Tibial artery (tissue), 4 donors: ENCODE results near the gene FBXL17.

Source experiments
- DNase-seq, 2 donors: peaks; one replicate each; pipeline ENCODE4 v3.0.0-alpha.2; 2019
- H3K27ac ChIP-seq, 2 donors: fragments of 200-600 bp; sonication (generic) in 1 of 2; 1 replicate in 1 of 2; 2 replicates in 1 of 2; pipeline ENCODE4 v1.5.1; 2018 to 2019; ENCODE audit warnings: mild to moderate bottlenecking in 1 of 2
- H3K27me3 ChIP-seq, 2 donors: fragments of 200-600 bp; sonication (generic) in 1 of 2; one replicate each; pipeline versions ENCODE4 v1.5.1 to v1.6.0; 2016 to 2019
- H3K36me3 ChIP-seq, 3 donors: fragments of 200-600 bp; sonication (generic) in 2 of 3; one replicate each; pipeline ENCODE4 v1.5.1; 2016 to 2019; ENCODE audit warnings: mild to moderate bottlenecking in 2 of 3
- H3K4me1 ChIP-seq, 4 donors: fragments of 200-600 bp; sonication (generic) in 2 of 4; 1 replicate in 3 of 4; 2 replicates in 1 of 4; pipeline ENCODE4 v1.5.1; 2016 to 2019
- H3K4me3 ChIP-seq, 2 donors: fragments of 200-600 bp; sonication (generic) in 1 of 2; 1 replicate in 1 of 2; 2 replicates in 1 of 2; pipeline ENCODE4 v1.5.1; 2018 to 2019; ENCODE audit warnings: mild to moderate bottlenecking in 2 of 2
- H3K9me3 ChIP-seq, 3 donors: fragments of 200-600 bp; sonication (generic) in 1 of 3; one replicate each; pipeline ENCODE4 v1.5.1; 2016 to 2019
- intact Hi-C: fragments of 100-400 bp; cut with DNase I; formaldehyde crosslinking; loops from one replicate; pipeline ENCODE4 v1.15.0; 2023; ENCODE audit warnings: low total_unique reads
- TF ChIP-seq, protein P1 (sequence below), 2 experiments: fragments of 200-600 bp in 1 of 2; fragments of 450-650 bp in 1 of 2; IDR thresholded peaks; one replicate each; pipeline ENCODE4 v1.5.1; 2017 to 2019; ENCODE audit warnings: antibody characterized with exemption in 2 of 2, mild to moderate bottlenecking in 1 of 2, moderate library complexity in 1 of 2

Gene FBXL17

DNA sequence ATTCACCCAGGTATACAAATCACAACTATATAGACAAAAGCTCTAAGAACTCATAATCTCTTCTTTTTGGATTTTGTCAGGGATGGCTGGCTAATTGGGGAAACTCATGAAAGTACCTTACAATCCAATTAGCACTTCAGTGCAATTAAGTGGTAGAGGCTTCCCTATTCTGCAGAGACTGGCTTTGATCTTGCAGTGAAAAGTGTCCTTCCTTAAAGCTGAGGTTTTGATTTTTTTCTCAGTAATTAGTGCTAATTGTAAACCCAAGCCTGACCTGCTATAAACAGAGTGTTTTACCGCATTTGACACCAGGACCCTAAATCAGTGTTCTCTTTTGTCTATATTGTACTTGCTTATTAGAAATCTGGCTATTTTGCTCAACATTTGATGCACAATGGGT lies 417.2 kb downstream of the FBXL17 start:
- H3K27me3 ChIP-seq, result no peaks in the 10 kb centered on the region
- no peaks in the 10 kb centered on the region for H3K9me3 ChIP-seq
- no peak overlapping the region for H3K27ac ChIP-seq
- intact Hi-C loops, result no loop called here
- H3K4me3 ChIP-seq, result no peak overlapping the region
- no peak for DNase-seq
- H3K4me1 ChIP-seq, result peaks cover 0 to 15% (median 0%) of the 10 kb centered on the region in 4 donors
- TF ChIP-seq, protein P1, sequence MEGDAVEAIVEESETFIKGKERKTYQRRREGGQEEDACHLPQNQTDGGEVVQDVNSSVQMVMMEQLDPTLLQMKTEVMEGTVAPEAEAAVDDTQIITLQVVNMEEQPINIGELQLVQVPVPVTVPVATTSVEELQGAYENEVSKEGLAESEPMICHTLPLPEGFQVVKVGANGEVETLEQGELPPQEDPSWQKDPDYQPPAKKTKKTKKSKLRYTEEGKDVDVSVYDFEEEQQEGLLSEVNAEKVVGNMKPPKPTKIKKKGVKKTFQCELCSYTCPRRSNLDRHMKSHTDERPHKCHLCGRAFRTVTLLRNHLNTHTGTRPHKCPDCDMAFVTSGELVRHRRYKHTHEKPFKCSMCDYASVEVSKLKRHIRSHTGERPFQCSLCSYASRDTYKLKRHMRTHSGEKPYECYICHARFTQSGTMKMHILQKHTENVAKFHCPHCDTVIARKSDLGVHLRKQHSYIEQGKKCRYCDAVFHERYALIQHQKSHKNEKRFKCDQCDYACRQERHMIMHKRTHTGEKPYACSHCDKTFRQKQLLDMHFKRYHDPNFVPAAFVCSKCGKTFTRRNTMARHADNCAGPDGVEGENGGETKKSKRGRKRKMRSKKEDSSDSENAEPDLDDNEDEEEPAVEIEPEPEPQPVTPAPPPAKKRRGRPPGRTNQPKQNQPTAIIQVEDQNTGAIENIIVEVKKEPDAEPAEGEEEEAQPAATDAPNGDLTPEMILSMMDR (IDR thresholded peaks at IDR 0.05), result no peak
- H3K36me3 ChIP-seq, result no peaks in the 10 kb centered on the region

DNA sequence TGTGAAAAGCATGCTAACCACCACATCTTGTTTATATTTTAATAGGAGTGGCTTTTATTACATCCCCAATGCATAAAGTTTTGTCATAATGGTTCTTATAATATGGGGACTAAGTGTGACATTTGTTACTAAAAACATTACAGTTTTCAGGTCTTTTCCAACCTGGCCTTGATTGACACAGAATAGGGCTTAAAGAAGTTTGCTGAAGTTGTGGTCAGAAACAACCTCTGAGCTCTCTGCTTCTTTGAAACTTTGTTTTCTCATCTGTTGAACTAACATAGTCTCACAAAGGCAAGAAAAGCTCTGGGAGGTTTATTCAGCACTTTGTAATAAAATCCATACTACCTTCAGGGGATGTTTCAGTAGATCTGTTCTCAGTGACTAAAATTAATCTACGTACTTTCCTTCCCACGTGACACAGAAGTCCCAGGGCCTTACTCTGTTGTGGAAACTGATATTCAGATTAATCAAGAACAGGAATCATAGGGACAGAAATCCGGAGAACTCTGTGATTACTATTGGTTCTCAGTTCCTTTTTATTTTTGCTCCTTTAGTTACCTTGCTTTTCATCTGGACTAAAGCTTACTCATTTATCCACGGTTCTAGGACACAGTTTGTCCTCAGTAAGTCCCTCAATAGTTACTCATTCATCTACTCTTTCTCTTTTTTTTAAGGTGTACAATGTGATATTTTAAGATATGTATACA lies 422.2 kb downstream of the FBXL17 start:
- Histone ChIP-seq H3K27ac (no peak overlapping the region), H3K27me3 (no peaks in the 10 kb centered on the region), H3K36me3 (no peaks in the 10 kb centered on the region), H3K9me3 (no peaks in the 10 kb centered on the region), H3K4me1 (no peaks in the 10 kb centered on the region), H3K4me3 (no peak overlapping the region)
- TF ChIP-seq, protein P1 (IDR thresholded peaks at IDR 0.05), result no peak
- intact Hi-C loops, result no loop called here
- no peak for DNase-seq

DNA sequence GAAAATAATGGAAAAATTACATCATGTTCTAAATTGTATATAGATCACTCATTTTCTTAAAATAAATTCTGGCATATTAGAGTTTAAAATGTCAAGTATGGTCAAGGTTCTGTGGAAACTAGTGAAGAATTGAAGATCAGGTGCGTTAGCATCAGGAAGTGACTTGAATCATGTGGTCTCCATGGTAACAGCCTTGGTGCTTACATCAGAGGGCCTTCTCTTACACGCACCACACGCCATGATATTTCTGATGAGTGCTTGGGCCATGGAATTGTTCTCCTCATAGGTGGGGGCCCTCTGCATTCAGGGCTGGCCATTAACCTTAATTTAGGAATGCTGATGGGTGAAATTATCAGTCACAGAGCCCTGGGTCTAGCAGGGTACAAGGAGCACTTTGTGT lies 423.0 kb downstream of the FBXL17 start:
- Histone ChIP-seq H3K36me3 (no peaks in the 10 kb centered on the region), H3K27me3 (no peaks in the 10 kb centered on the region), H3K27ac (no peak overlapping the region), H3K4me3 (no peak overlapping the region), H3K4me1 (no peaks in the 10 kb centered on the region), H3K9me3 (no peaks in the 10 kb centered on the region)
- TF ChIP-seq, protein P1 (IDR thresholded peaks at IDR 0.05), result no peak
- intact Hi-C loops, result no loop called here
- DNase-seq, result no peak

DNA sequence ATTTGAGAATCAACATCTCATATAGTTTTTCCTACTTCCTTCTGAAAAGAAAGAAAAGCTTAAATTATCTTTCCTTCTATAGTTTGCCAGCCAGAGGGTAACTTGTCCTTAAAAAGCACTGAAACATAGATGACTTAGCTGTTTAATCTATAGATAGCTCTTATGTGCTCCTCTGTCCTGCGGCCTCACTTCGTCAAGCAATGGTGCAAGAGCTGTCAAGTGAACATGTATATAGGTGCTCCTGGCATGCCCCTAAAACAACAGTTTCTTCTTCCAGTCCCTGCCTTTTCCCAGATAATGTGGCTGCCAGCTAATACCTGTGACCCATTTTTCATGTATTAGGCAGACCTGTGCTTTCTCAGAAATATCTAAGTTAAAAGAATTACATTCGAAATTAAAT lies 423.5 kb downstream of the FBXL17 start:
- H3K4me3 ChIP-seq, result no peak overlapping the region
- intact Hi-C loops, result no loop called here
- H3K4me1 ChIP-seq, result no peaks in the 10 kb centered on the region
- no peaks in the 10 kb centered on the region for H3K9me3 ChIP-seq
- TF ChIP-seq, protein P1 (IDR thresholded peaks at IDR 0.05), result no peak
- no peak for DNase-seq
- H3K27me3 ChIP-seq, result no peaks in the 10 kb centered on the region
- no peaks in the 10 kb centered on the region for H3K36me3 ChIP-seq
- H3K27ac ChIP-seq, result no peak overlapping the region

DNA sequence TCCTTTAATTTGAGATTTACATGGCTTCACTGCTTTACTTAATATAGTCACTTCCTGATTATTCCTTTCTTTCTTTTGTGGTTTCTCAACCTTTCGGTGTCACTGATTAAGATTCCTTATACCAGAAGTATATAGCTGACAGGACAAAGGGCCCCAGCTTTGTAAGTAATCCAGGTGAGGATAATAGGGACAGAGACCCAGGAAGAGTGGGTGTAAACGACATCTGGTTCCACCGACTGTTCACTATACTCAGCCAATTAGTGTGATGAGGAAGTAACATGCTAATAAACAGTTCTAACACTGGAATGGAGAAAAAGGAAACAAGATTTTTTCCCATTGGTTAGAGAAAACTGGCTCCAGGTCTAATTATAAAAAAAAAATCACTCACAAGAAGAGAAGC lies 424.8 kb downstream of the FBXL17 start:
- Histone ChIP-seq H3K27ac (no peak overlapping the region), H3K27me3 (no peaks in the 10 kb centered on the region), H3K36me3 (no peaks in the 10 kb centered on the region), H3K4me3 (no peak overlapping the region), H3K4me1 (no peaks in the 10 kb centered on the region), H3K9me3 (no peaks in the 10 kb centered on the region)
- no peak for DNase-seq
- intact Hi-C loops, result no loop called here
- TF ChIP-seq, protein P1 (IDR thresholded peaks at IDR 0.05), result no peak

DNA sequence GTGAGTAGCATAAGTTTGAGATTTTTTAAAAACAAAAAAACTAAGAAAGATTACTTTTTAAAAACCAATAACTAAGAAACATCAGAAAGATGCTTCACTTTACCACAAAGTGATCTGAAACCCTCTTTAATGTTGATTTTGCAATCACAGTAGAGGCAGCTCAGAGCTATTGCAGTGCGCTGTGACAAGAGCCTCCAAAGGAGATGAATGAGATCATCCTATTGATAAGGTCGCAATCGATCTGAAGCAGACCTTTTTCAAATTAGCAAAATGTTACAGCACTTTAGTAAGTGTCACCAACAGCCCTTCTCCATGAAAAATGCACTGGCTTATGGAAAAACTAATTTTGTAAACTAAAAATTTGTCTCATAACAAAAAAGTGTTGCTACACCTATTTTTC lies 426.6 kb downstream of the FBXL17 start:
- Histone ChIP-seq H3K27ac (no peak overlapping the region), H3K4me1 (no peaks in the 10 kb centered on the region), H3K36me3 (no peaks in the 10 kb centered on the region), H3K9me3 (no peaks in the 10 kb centered on the region), H3K4me3 (no peak overlapping the region), H3K27me3 (no peaks in the 10 kb centered on the region)
- DNase-seq, result no peak
- intact Hi-C loops, result no loop called here
- TF ChIP-seq, protein P1 (IDR thresholded peaks at IDR 0.05), result no peak
